WTC11 (cell line): Measurements from ENCODE around the gene IP6K2. TPM values are rescaled to one million over a fixed set of nuclear protein-coding genes. Genes with fewer than 3 reads are reported as not detected.

Experiments
- ATAC-seq: fragments of 200-7000 bp; cut with Tn5 transposase; 2 replicates; pipeline ENCODE4 v1.10.0; 2021; ENCODE audit warnings: mild to moderate bottlenecking, moderate library complexity
- CTCF ChIA-PET: fragments of 300-600 bp; sonication (Branson Sonifier 250); formaldehyde crosslinking; loops from one replicate; lab custom pipeline; 2021; ENCODE audit warnings: antibody characterized with exemption; lab: Charles Lee
- POLR2A ChIA-PET: fragments of 350-600 bp; sonication (Branson Sonifier 250); formaldehyde crosslinking; loops from one replicate; lab custom pipeline; 2021; ENCODE audit warnings: antibody characterized with exemption; lab: Charles Lee
- DNase-seq: peaks from one replicate; pipeline ENCODE4 v3.0.0; 2021; ENCODE audit warnings: low spot score
- H3K27ac Mint-ChIP-seq: 2 replicates; pipeline ENCODE4 v1.8.0; 2021; ENCODE audit warnings: mixed read lengths
- H3K27me3 Mint-ChIP-seq: 2 replicates; pipeline ENCODE4 v1.8.0; 2021; ENCODE audit warnings: low read depth, mild to moderate bottlenecking, moderate library complexity, mixed read lengths
- H3K36me3 Mint-ChIP-seq: 2 replicates; pipeline ENCODE4 v1.8.0; 2021; ENCODE audit warnings: mixed read lengths
- H3K4me1 Mint-ChIP-seq: 2 replicates; pipeline ENCODE4 v1.8.0; 2022; ENCODE audit warnings: mixed read lengths
- H3K4me3 Mint-ChIP-seq: 2 replicates; pipeline ENCODE4 v1.8.0; 2021; ENCODE audit warnings: mild to moderate bottlenecking, moderate library complexity, mixed read lengths
- H3K9me3 Mint-ChIP-seq: 2 replicates; pipeline ENCODE4 v1.8.0; 2021; ENCODE audit warnings: mixed read lengths
- FOXJ3 ChIP-seq: sonication (generic); formaldehyde crosslinking; IDR thresholded peaks from 2 replicates; pipeline ENCODE4 v1.9.0; 2021; ENCODE audit warnings: missing genetic modification reagents, mild to moderate bottlenecking, borderline replicate concordance
- GTF2I ChIP-seq: fragments of 250-450 bp; sonication (Bioruptor Pico); conservative IDR thresholded peaks from 2 replicates; pipeline ENCODE4 v1.4.0; 2021; ENCODE audit warnings: mild to moderate bottlenecking
- JAZF1 ChIP-seq: fragments of 250-450 bp; sonication (Bioruptor Pico); IDR thresholded peaks from 2 replicates; pipeline ENCODE4 v1.9.0; 2021; ENCODE audit warnings: moderate library complexity, mild to moderate bottlenecking, inconsistent platforms
- NFYB ChIP-seq: sonication (generic); formaldehyde crosslinking; conservative IDR thresholded peaks from 2 replicates; pipeline ENCODE4 v1.8.0; 2022; ENCODE audit warnings: low read depth, missing genetic modification reagents
- NR2C2 ChIP-seq: sonication (generic); formaldehyde crosslinking; IDR thresholded peaks from 2 replicates; pipeline ENCODE4 v1.8.0; 2022; ENCODE audit warnings: mild to moderate bottlenecking, missing genetic modification reagents
- NR3C1 ChIP-seq: sonication (generic); formaldehyde crosslinking; conservative IDR thresholded peaks from 2 replicates; pipeline ENCODE4 v1.8.1; 2023; ENCODE audit warnings: low read depth, mild to moderate bottlenecking, missing genetic modification reagents
- TEAD1 ChIP-seq: sonication (generic); formaldehyde crosslinking; IDR thresholded peaks from 2 replicates; pipeline ENCODE4 v1.8.0; 2022; ENCODE audit warnings: mild to moderate bottlenecking, missing genetic modification reagents
- ZNF423 ChIP-seq: fragments of 250-450 bp; sonication (Bioruptor Pico); IDR thresholded peaks from 2 replicates; pipeline ENCODE4 v2.1.2; 2022; ENCODE audit warnings: mild to moderate bottlenecking, moderate library complexity
- total RNA-seq: library from RNA; stranded (reverse); gene quantifications from 3 replicates; pipeline ENCODE4 v1.2.3, GENCODE V29; 2021
- TF ChIP-seq, protein P1 (sequence below): sonication (generic); formaldehyde crosslinking; IDR thresholded peaks from 2 replicates; pipeline ENCODE4 v1.8.1; 2022; ENCODE audit warnings: mild to moderate bottlenecking, missing genetic modification reagents, moderate library complexity, borderline replicate concordance
- TF ChIP-seq, protein P2 (sequence below): fragments of 250-450 bp; sonication (Bioruptor Pico); IDR thresholded peaks from 2 replicates; pipeline ENCODE4 v1.9.0; 2021; ENCODE audit warnings: mild to moderate bottlenecking
- TF ChIP-seq, protein P3 (sequence below): sonication (generic); formaldehyde crosslinking; IDR thresholded peaks from 2 replicates; pipeline ENCODE4 v1.8.1; 2023; ENCODE audit warnings: mild to moderate bottlenecking, missing genetic modification reagents, borderline replicate concordance
- TF ChIP-seq, protein P4 (sequence below): sonication (generic); formaldehyde crosslinking; IDR thresholded peaks from 2 replicates; pipeline ENCODE4 v1.8.1; 2023; ENCODE audit warnings: mild to moderate bottlenecking, missing genetic modification reagents
- TF ChIP-seq, protein P5 (sequence below): fragments of 200-600 bp; IDR thresholded peaks from 2 replicates; pipeline ENCODE4 v1.8.0; 2022; ENCODE audit warnings: antibody characterized with exemption
- TF ChIP-seq, protein P6 (sequence below): sonication (generic); formaldehyde crosslinking; IDR thresholded peaks from 2 replicates; pipeline ENCODE4 v1.8.0; 2022; ENCODE audit warnings: missing genetic modification reagents
- TF ChIP-seq, protein P7 (sequence below): sonication (generic); formaldehyde crosslinking; IDR thresholded peaks from 2 replicates; pipeline ENCODE4 v1.8.0; 2022; ENCODE audit warnings: mild to moderate bottlenecking, missing genetic modification reagents

Gene IP6K2
- total RNA-seq, 1 experiment from 2014 or later, result 123 TPM

DNA sequence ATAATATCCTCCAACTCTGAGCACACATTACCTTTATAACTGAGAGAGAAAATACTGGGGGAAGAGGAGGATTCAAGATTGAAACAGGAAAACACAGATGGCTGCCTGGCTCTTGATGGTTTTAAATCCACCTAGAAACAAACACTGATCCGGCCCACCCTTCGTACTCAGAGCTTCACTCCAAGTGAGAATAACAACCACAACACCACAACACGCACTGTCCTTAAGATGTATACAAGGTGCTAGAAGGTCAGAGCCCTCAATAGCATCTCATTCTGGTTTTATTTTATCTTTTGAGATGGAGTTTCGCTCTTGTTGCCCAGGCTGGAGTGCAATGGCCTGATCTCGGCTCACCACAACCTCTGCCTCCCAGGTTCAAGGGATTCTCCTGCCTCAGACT is 9.9 kb downstream of the IP6K2 start:
- Mint-ChIP-seq H3K27me3 (no peaks in the 10 kb centered on the region), H3K27ac (peak overlapping the region; percentile 63; the same call in 1 of the 2 replicates), H3K4me3 (no peak overlapping the region), H3K4me1 (peaks cover 53% of the 10 kb centered on the region), H3K9me3 (peaks cover 6% of the 10 kb centered on the region; the same call in 1 of the 2 replicates), H3K36me3 (peaks cover 60% of the 10 kb centered on the region)
- DNase-seq, result no peak
- CTCF ChIA-PET, result interaction anchor here (1.0 to 1.8 kb wide), 4 partner anchors 10 to 281 kb away, joined by 3 to 5 read pairs (median 4); partner anchors contain the start of genes IP6K2 and NCKIPSD
- no peak for TF ChIP-seq JAZF1 (CRISPR knock-in tag)
- TF ChIP-seq ZNF423 (CRISPR knock-in tag), result no peak
- TF ChIP-seq, protein P1, sequence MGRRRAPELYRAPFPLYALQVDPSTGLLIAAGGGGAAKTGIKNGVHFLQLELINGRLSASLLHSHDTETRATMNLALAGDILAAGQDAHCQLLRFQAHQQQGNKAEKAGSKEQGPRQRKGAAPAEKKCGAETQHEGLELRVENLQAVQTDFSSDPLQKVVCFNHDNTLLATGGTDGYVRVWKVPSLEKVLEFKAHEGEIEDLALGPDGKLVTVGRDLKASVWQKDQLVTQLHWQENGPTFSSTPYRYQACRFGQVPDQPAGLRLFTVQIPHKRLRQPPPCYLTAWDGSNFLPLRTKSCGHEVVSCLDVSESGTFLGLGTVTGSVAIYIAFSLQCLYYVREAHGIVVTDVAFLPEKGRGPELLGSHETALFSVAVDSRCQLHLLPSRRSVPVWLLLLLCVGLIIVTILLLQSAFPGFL (CRISPR knock-in tag), result no peak
- TF ChIP-seq FOXJ3 (CRISPR knock-in tag), result no peak
- no peak for TF ChIP-seq NFYB (CRISPR knock-in tag)
- TF ChIP-seq GTF2I, result no peak
- TF ChIP-seq NR3C1, result no peak
- TF ChIP-seq NR2C2 (CRISPR knock-in tag), result no peak
- TF ChIP-seq, protein P2, sequence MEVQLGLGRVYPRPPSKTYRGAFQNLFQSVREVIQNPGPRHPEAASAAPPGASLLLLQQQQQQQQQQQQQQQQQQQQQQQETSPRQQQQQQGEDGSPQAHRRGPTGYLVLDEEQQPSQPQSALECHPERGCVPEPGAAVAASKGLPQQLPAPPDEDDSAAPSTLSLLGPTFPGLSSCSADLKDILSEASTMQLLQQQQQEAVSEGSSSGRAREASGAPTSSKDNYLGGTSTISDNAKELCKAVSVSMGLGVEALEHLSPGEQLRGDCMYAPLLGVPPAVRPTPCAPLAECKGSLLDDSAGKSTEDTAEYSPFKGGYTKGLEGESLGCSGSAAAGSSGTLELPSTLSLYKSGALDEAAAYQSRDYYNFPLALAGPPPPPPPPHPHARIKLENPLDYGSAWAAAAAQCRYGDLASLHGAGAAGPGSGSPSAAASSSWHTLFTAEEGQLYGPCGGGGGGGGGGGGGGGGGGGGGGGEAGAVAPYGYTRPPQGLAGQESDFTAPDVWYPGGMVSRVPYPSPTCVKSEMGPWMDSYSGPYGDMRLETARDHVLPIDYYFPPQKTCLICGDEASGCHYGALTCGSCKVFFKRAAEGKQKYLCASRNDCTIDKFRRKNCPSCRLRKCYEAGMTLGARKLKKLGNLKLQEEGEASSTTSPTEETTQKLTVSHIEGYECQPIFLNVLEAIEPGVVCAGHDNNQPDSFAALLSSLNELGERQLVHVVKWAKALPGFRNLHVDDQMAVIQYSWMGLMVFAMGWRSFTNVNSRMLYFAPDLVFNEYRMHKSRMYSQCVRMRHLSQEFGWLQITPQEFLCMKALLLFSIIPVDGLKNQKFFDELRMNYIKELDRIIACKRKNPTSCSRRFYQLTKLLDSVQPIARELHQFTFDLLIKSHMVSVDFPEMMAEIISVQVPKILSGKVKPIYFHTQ, result no peak
- TF ChIP-seq, protein P3, sequence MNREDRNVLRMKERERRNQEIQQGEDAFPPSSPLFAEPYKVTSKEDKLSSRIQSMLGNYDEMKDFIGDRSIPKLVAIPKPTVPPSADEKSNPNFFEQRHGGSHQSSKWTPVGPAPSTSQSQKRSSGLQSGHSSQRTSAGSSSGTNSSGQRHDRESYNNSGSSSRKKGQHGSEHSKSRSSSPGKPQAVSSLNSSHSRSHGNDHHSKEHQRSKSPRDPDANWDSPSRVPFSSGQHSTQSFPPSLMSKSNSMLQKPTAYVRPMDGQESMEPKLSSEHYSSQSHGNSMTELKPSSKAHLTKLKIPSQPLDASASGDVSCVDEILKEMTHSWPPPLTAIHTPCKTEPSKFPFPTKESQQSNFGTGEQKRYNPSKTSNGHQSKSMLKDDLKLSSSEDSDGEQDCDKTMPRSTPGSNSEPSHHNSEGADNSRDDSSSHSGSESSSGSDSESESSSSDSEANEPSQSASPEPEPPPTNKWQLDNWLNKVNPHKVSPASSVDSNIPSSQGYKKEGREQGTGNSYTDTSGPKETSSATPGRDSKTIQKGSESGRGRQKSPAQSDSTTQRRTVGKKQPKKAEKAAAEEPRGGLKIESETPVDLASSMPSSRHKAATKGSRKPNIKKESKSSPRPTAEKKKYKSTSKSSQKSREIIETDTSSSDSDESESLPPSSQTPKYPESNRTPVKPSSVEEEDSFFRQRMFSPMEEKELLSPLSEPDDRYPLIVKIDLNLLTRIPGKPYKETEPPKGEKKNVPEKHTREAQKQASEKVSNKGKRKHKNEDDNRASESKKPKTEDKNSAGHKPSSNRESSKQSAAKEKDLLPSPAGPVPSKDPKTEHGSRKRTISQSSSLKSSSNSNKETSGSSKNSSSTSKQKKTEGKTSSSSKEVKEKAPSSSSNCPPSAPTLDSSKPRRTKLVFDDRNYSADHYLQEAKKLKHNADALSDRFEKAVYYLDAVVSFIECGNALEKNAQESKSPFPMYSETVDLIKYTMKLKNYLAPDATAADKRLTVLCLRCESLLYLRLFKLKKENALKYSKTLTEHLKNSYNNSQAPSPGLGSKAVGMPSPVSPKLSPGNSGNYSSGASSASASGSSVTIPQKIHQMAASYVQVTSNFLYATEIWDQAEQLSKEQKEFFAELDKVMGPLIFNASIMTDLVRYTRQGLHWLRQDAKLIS (CRISPR knock-in tag), result no peak
- TF ChIP-seq, protein P4, sequence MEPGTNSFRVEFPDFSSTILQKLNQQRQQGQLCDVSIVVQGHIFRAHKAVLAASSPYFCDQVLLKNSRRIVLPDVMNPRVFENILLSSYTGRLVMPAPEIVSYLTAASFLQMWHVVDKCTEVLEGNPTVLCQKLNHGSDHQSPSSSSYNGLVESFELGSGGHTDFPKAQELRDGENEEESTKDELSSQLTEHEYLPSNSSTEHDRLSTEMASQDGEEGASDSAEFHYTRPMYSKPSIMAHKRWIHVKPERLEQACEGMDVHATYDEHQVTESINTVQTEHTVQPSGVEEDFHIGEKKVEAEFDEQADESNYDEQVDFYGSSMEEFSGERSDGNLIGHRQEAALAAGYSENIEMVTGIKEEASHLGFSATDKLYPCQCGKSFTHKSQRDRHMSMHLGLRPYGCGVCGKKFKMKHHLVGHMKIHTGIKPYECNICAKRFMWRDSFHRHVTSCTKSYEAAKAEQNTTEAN (CRISPR knock-in tag), result no peak
- TF ChIP-seq, protein P5, sequence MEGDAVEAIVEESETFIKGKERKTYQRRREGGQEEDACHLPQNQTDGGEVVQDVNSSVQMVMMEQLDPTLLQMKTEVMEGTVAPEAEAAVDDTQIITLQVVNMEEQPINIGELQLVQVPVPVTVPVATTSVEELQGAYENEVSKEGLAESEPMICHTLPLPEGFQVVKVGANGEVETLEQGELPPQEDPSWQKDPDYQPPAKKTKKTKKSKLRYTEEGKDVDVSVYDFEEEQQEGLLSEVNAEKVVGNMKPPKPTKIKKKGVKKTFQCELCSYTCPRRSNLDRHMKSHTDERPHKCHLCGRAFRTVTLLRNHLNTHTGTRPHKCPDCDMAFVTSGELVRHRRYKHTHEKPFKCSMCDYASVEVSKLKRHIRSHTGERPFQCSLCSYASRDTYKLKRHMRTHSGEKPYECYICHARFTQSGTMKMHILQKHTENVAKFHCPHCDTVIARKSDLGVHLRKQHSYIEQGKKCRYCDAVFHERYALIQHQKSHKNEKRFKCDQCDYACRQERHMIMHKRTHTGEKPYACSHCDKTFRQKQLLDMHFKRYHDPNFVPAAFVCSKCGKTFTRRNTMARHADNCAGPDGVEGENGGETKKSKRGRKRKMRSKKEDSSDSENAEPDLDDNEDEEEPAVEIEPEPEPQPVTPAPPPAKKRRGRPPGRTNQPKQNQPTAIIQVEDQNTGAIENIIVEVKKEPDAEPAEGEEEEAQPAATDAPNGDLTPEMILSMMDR, result no peak
- TF ChIP-seq, protein P6, sequence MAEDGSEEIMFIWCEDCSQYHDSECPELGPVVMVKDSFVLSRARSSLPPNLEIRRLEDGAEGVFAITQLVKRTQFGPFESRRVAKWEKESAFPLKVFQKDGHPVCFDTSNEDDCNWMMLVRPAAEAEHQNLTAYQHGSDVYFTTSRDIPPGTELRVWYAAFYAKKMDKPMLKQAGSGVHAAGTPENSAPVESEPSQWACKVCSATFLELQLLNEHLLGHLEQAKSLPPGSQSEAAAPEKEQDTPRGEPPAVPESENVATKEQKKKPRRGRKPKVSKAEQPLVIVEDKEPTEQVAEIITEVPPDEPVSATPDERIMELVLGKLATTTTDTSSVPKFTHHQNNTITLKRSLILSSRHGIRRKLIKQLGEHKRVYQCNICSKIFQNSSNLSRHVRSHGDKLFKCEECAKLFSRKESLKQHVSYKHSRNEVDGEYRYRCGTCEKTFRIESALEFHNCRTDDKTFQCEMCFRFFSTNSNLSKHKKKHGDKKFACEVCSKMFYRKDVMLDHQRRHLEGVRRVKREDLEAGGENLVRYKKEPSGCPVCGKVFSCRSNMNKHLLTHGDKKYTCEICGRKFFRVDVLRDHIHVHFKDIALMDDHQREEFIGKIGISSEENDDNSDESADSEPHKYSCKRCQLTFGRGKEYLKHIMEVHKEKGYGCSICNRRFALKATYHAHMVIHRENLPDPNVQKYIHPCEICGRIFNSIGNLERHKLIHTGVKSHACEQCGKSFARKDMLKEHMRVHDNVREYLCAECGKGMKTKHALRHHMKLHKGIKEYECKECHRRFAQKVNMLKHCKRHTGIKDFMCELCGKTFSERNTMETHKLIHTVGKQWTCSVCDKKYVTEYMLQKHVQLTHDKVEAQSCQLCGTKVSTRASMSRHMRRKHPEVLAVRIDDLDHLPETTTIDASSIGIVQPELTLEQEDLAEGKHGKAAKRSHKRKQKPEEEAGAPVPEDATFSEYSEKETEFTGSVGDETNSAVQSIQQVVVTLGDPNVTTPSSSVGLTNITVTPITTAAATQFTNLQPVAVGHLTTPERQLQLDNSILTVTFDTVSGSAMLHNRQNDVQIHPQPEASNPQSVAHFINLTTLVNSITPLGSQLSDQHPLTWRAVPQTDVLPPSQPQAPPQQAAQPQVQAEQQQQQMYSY (CRISPR knock-in tag), result no peak
- no peak for TF ChIP-seq TEAD1
- TF ChIP-seq, protein P7, sequence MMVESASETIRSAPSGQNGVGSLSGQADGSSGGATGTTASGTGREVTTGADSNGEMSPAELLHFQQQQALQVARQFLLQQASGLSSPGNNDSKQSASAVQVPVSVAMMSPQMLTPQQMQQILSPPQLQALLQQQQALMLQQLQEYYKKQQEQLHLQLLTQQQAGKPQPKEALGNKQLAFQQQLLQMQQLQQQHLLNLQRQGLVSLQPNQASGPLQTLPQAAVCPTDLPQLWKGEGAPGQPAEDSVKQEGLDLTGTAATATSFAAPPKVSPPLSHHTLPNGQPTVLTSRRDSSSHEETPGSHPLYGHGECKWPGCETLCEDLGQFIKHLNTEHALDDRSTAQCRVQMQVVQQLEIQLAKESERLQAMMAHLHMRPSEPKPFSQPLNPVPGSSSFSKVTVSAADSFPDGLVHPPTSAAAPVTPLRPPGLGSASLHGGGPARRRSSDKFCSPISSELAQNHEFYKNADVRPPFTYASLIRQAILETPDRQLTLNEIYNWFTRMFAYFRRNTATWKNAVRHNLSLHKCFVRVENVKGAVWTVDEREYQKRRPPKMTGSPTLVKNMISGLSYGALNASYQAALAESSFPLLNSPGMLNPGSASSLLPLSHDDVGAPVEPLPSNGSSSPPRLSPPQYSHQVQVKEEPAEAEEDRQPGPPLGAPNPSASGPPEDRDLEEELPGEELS (CRISPR knock-in tag), result no peak
- POLR2A ChIA-PET, result no interaction called here
- no peak for ATAC-seq
